ENCODE measurements around the gene SGK2.

The SGK2 gene

GRCh38 chr20:43535370-43536004 lies 23.3 kb upstream of the SGK2 start:
- H3K36me3 ChIP-seq (ENCODE audit: control insufficient read depth in 2 of 2, insufficient read depth in 1 of 2, low read length in 2 of 2) = peaks cover 0 to 80% of the 10 kb centered on the region in 2 experiments; a peak in 1 of 3 replicates
- H3K27ac ChIP-seq (ENCODE audit: extremely low read depth, low read depth, low read length) = no peak overlapping the region
- TF ChIP-seq ZNF670 (tag by site-specific recombination; IDR thresholded peaks at IDR 0.05; ENCODE audit: low read depth) = no peak
- no peak for TF ChIP-seq ZBTB21 (tag by site-specific recombination; IDR thresholded peaks at IDR 0.05)
- TF ChIP-seq PRDM2 (tag by site-specific recombination; IDR thresholded peaks at IDR 0.05; ENCODE audit: borderline replicate concordance) = no peak
- TF ChIP-seq ZNF777 (tag by site-specific recombination; IDR thresholded peaks at IDR 0.05; ENCODE audit: borderline replicate concordance) = no peak
- no peak for TF ChIP-seq ZNF423 (tag by site-specific recombination; IDR thresholded peaks at IDR 0.05)
- TF ChIP-seq GLIS2 (tag by site-specific recombination; IDR thresholded peaks at IDR 0.05) = no peak
- ChIA-PET POLR2A (no interaction called here), CTCF (interaction anchor here (0.6 to 3.4 kb wide), 4 partner anchors 9 to 156 kb away, joined by 3 to 10 read pairs (median 4); no protein-coding TSS in a partner anchor)
- H3K4me3 ChIP-seq (ENCODE audit: low read depth, low read length) = no peak overlapping the region
- no peaks in the 10 kb centered on the region for H3K4me1 ChIP-seq (ENCODE audit: control insufficient read depth, insufficient read depth, low read length)
- H3K9me3 ChIP-seq (ENCODE audit: control insufficient read depth, insufficient read depth, low read depth, low read length) = no peaks in the 10 kb centered on the region

GRCh38 chr20:43536041-43536816 lies 22.6 kb upstream of the SGK2 start:
- ChIA-PET CTCF (interaction anchor here (0.6 to 3.4 kb wide), 9 partner anchors 10 to 201 kb away, joined by 3 to 13 read pairs (median 3); no protein-coding TSS in a partner anchor), POLR2A (interaction anchor here (0.6 kb wide), 1 partner anchor 54 kb away, joined by 3 read pairs; the partner anchor contains the start of gene IFT52)
- H3K27ac ChIP-seq (ENCODE audit: extremely low read depth, low read depth, low read length) = no peak overlapping the region
- no peaks in the 10 kb centered on the region for H3K9me3 ChIP-seq (ENCODE audit: control insufficient read depth, insufficient read depth, low read depth, low read length)
- peaks cover 0 to 83% of the 10 kb centered on the region in 2 experiments; a peak in 1 of 3 replicates for H3K36me3 ChIP-seq (ENCODE audit: control insufficient read depth in 2 of 2, insufficient read depth in 1 of 2, low read length in 2 of 2)
- no peak overlapping the region for H3K4me3 ChIP-seq (ENCODE audit: low read depth, low read length)
- no peaks in the 10 kb centered on the region for H3K4me1 ChIP-seq (ENCODE audit: control insufficient read depth, insufficient read depth, low read length)
- no peak for TF ChIP-seq ZNF416 (tag by site-specific recombination; IDR thresholded peaks at IDR 0.05)
- no peak for TF ChIP-seq ZNF544 (tag by site-specific recombination; IDR thresholded peaks at IDR 0.05)
- TF ChIP-seq ZNF132 (tag by site-specific recombination; IDR thresholded peaks at IDR 0.05; ENCODE audit: borderline replicate concordance) = no peak
- no peak for TF ChIP-seq ZNF366 (tag by site-specific recombination; conservative IDR thresholded peaks at IDR 0.05)
- TF ChIP-seq ZNF513 (tag by site-specific recombination; IDR thresholded peaks at IDR 0.05) = no peak
- no peak for TF ChIP-seq ZNF394 (tag by site-specific recombination; IDR thresholded peaks at IDR 0.05; ENCODE audit: borderline replicate concordance)
- no peak for TF ChIP-seq ZNF514 (tag by site-specific recombination; IDR thresholded peaks at IDR 0.05)
- no peak for TF ChIP-seq EGR2 (tag by site-specific recombination; IDR thresholded peaks at IDR 0.05; ENCODE audit: low read depth)
- TF ChIP-seq ZNF26 (tag by site-specific recombination; IDR thresholded peaks at IDR 0.05) = no peak
- TF ChIP-seq ZNF626 (tag by site-specific recombination; IDR thresholded peaks at IDR 0.05) = no peak
- TF ChIP-seq ZNF645 (tag by site-specific recombination; IDR thresholded peaks at IDR 0.05) = no peak
- no peak for TF ChIP-seq ZNF354C (tag by site-specific recombination; IDR thresholded peaks at IDR 0.05; ENCODE audit: borderline replicate concordance, low read depth)
- no peak for TF ChIP-seq ZNF670 (tag by site-specific recombination; IDR thresholded peaks at IDR 0.05; ENCODE audit: low read depth)
- no peak for TF ChIP-seq ZFP69B (tag by site-specific recombination; IDR thresholded peaks at IDR 0.05)
- TF ChIP-seq ZEB2 (tag by site-specific recombination; IDR thresholded peaks at IDR 0.05) = no peak
- TF ChIP-seq ZNF549 (tag by site-specific recombination; IDR thresholded peaks at IDR 0.05) = no peak

All from HEK293 (cell line).